ENCODE data around the gene PIM3. TPM values are rescaled to one million over a fixed set of nuclear protein-coding genes. Genes with fewer than 3 reads are reported as not detected.

The PIM3 gene
- total RNA-seq, 1 experiment from 2014 or later, result 86.3 TPM

DNA sequence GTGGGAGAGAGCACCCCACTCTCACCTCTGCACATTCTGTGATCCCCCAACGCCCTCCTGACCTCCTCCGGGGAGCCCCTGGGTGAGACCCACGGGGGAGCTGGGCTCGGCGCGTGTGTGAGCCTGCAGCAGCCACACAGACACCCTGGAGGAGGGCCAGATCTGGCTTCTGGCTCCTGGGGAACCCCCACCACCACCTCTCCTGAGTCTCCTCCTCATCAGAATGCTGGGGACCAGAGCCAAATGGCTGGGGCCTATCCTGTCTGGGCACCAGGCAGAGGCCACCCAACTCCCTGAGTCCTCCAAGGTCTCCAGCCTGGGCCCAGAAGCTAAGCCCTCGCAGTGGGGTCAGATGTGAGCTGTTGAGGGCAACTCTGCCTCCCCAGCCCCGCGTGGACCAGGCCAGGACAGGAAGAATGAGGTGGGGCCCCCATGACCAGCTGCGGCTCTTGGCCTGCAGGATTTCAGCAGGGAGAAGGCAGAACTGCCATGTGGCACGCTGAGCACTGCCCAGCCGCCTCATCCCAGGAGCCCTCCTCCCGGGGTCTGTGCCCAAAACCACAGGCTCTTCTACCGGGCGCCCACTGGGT lies 5.5 kb upstream of the PIM3 start:
- BruUV-seq (replicated peaks), result no TSS peak
- no peak overlapping the region for H3K4me3 Mint-ChIP-seq (ENCODE audit: low read depth, unreplicated experiment)

DNA sequence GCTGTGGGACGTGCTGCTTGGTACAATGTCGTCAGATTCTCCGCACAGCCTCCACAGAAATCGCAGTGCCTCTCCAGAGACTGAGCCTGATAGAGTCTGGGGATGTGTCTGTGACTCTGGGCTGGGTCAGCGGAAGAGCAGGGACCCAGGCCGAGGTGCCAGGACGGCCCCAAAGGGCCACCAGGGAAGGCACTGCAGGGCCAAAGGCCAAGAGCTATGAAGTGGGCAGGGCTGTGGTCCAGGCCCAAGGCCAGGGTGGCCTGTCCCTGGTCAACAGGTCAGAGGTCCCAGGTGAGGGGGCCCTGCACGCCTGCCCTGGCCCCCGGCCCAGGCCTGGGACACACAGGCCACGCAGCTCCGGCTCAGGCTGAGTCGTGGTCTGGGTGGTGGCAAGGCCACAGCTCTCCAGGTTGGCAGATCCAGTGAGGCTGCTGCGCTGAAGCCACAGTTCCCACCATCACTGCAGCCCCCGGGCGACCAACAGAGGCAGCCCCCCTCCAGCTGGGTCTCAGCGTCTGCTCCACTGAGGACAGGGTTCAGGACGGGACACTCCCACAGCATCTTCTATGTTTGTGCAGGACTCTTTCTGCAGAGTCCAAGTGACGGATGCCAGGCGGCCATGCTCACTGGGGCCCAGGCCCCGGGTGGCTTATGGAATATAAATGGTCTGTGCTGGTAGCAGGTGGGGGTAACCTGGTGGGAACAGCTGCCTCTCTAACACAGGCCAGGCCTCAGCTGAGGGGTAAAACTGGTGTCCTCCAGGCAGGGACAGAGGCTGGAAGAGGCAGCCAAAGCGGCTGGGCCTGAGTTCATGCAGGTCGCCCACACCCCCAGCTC lies 4.8 kb upstream of the PIM3 start:
- TF ChIP-seq, protein P1, sequence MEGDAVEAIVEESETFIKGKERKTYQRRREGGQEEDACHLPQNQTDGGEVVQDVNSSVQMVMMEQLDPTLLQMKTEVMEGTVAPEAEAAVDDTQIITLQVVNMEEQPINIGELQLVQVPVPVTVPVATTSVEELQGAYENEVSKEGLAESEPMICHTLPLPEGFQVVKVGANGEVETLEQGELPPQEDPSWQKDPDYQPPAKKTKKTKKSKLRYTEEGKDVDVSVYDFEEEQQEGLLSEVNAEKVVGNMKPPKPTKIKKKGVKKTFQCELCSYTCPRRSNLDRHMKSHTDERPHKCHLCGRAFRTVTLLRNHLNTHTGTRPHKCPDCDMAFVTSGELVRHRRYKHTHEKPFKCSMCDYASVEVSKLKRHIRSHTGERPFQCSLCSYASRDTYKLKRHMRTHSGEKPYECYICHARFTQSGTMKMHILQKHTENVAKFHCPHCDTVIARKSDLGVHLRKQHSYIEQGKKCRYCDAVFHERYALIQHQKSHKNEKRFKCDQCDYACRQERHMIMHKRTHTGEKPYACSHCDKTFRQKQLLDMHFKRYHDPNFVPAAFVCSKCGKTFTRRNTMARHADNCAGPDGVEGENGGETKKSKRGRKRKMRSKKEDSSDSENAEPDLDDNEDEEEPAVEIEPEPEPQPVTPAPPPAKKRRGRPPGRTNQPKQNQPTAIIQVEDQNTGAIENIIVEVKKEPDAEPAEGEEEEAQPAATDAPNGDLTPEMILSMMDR (IDR thresholded peaks at IDR 0.05; ENCODE audit: unreplicated experiment), result no peak
- no peak overlapping the region for H3K27ac Mint-ChIP-seq (ENCODE audit: unreplicated experiment)
- H3K36me3 Mint-ChIP-seq (ENCODE audit: insufficient read depth, unreplicated experiment), result peaks cover 55% of the 10 kb centered on the region
- no peaks in the 10 kb centered on the region for H3K27me3 Mint-ChIP-seq (ENCODE audit: unreplicated experiment)
- BruUV-seq (replicated peaks), result no TSS peak
- H3K9me3 Mint-ChIP-seq (ENCODE audit: low read depth, unreplicated experiment), result no peaks in the 10 kb centered on the region
- CTCF ChIA-PET, result no interaction called here
- no peak overlapping the region for H3K4me3 Mint-ChIP-seq (ENCODE audit: low read depth, unreplicated experiment)
- intact Hi-C loops (cut with micrococcal nuclease; ENCODE audit: unreplicated experiment), result no loop called here
- DNase-seq, result no peak
- H3K4me1 Mint-ChIP-seq (ENCODE audit: low read depth, unreplicated experiment), result peaks cover 36% of the 10 kb centered on the region

More for the DNA sequence above, 5.5 kb upstream of the PIM3 start:
- H3K36me3 Mint-ChIP-seq (ENCODE audit: insufficient read depth, unreplicated experiment), result peaks cover 62% of the 10 kb centered on the region
- DNase-seq, result no peak
- CTCF ChIA-PET, result no interaction called here
- TF ChIP-seq, protein P1 (IDR thresholded peaks at IDR 0.05; ENCODE audit: unreplicated experiment), result no peak
- H3K9me3 Mint-ChIP-seq (ENCODE audit: low read depth, unreplicated experiment), result no peaks in the 10 kb centered on the region
- H3K27ac Mint-ChIP-seq (ENCODE audit: unreplicated experiment), result no peak overlapping the region
- peaks cover 36% of the 10 kb centered on the region for H3K4me1 Mint-ChIP-seq (ENCODE audit: low read depth, unreplicated experiment)
- intact Hi-C loops (cut with micrococcal nuclease; ENCODE audit: unreplicated experiment), result no loop called here
- no peaks in the 10 kb centered on the region for H3K27me3 Mint-ChIP-seq (ENCODE audit: unreplicated experiment)

DNA sequence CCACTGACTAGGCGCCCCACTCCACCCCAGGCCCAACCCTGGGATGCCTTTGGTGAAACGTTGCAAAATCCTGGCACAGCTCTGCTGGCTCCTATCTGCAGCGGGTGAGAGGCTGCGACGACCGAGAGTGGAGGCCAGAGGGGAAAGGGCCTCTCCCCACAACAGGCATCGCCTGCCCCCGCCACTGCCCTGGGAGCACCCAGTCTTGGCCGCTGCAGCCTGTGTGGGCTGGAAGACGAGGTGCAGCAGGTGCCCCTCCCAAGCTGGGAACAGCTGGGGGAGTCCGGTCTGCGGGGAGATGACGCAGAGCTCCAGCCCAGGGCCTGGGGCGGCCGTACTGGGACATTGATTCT lies 4.2 kb upstream of the PIM3 start:
- peaks cover 55% of the 10 kb centered on the region for H3K36me3 Mint-ChIP-seq (ENCODE audit: insufficient read depth, unreplicated experiment)
- CTCF ChIA-PET, result no interaction called here
- peaks cover 36% of the 10 kb centered on the region for H3K4me1 Mint-ChIP-seq (ENCODE audit: low read depth, unreplicated experiment)
- no peak for DNase-seq
- no peak overlapping the region for H3K4me3 Mint-ChIP-seq (ENCODE audit: low read depth, unreplicated experiment)
- TF ChIP-seq, protein P1 (IDR thresholded peaks at IDR 0.05; ENCODE audit: unreplicated experiment), result no peak
- no peaks in the 10 kb centered on the region for H3K9me3 Mint-ChIP-seq (ENCODE audit: low read depth, unreplicated experiment)
- no TSS peak for BruUV-seq (replicated peaks)
- intact Hi-C loops (cut with micrococcal nuclease; ENCODE audit: unreplicated experiment), result no loop called here
- H3K27me3 Mint-ChIP-seq (ENCODE audit: unreplicated experiment), result no peaks in the 10 kb centered on the region
- no peak overlapping the region for H3K27ac Mint-ChIP-seq (ENCODE audit: unreplicated experiment)

DNA sequence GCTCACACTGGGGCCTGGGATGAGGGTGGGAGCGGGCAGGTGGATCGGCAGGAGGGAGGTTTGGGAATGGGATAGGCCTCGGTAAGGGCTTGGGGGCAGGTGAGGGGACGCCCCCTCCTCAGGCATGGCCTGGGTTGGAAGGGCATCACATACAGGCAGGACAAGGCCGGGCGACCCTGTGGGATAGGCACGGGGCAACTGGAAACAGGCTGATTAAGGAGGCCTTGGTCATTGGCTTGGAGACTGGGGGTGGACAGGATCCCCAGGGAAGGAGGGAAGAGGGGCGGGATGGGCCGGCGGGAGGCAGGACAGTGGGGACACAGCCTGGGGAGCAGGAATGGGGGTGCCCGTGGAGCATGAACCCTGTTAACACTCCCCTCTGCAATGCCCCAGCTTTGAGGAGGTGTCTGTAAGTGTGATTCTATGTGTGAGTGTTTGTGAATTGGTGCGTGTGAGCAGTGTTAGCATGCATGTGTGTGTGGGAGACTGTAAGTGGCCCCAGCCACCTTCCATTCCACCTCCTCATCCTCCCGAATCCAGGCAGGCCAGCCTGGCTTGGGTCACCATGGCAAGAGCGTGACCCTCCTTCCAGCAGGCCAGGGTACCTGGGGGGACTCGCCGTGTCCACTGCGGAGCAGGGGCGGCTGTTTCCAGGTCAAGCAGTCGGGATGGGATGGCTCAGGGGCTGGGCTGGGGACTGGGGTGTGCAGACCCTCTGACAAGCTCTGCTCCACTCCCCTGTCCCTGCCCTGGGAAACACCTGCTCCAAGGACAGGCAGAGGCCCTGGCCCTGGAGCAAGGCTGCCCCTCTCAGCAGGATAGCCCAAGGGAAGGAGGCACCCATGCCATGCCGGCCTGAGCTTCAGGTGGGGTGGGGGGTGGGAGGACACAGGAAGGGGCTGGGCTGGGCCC lies 3.4 kb upstream of the PIM3 start:
- H3K27ac Mint-ChIP-seq (ENCODE audit: unreplicated experiment), result no peak overlapping the region
- intact Hi-C loops (cut with micrococcal nuclease; ENCODE audit: unreplicated experiment), result no loop called here

More for the DNA sequence above, 3.4 kb upstream of the PIM3 start:
- Mint-ChIP-seq H3K36me3 (ENCODE audit: insufficient read depth, unreplicated experiment) (peaks cover 55% of the 10 kb centered on the region), H3K9me3 (ENCODE audit: low read depth, unreplicated experiment) (no peaks in the 10 kb centered on the region), H3K27me3 (ENCODE audit: unreplicated experiment) (no peaks in the 10 kb centered on the region), H3K4me3 (ENCODE audit: low read depth, unreplicated experiment) (no peak overlapping the region), H3K4me1 (ENCODE audit: low read depth, unreplicated experiment) (peaks cover 34% of the 10 kb centered on the region)
- DNase-seq, result no peak
- CTCF ChIA-PET, result no interaction called here
- TF ChIP-seq, protein P1 (IDR thresholded peaks at IDR 0.05; ENCODE audit: unreplicated experiment), result no peak
- BruUV-seq (replicated peaks), result no TSS peak

All from Calu3 (cell line).